Sigmoid colon (tissue), 4 donors: ENCODE measurements around the gene MRRF.

Experiments
- CTCF ChIP-seq, 4 experiments: fragments of 450-650 bp in 3 of 4; fragments of 200-600 bp in 1 of 4; IDR thresholded peaks; one replicate each; pipeline ENCODE4 v1.5.1; 2016 to 2019; ENCODE audit warnings: antibody characterized with exemption in 4 of 4, mild to moderate bottlenecking in 3 of 4, moderate library complexity in 2 of 4
- EP300 ChIP-seq, 4 donors: sonication (generic); formaldehyde crosslinking; IDR thresholded peaks; one replicate each; pipeline ENCODE4 v1.6.1; 2017; ENCODE audit warnings: antibody characterized with exemption in 4 of 4
- POLR2A ChIP-seq, 2 donors: fragments of 450-650 bp; IDR thresholded peaks; one replicate each; pipeline ENCODE4 v1.6.1; 2016; ENCODE audit warnings: antibody characterized with exemption in 2 of 2, mild to moderate bottlenecking in 2 of 2, moderate library complexity in 2 of 2

- TF ChIP-seq POLR2A (IDR thresholded peaks at IDR 0.05) (no peak), CTCF (IDR thresholded peaks at IDR 0.05) (no peak), EP300 (IDR thresholded peaks at IDR 0.05) (no peak)
These were observed 83.7 kb downstream of the MRRF start for GRCh38 chr9:122348288-122348777.
